Measurements from ENCODE around the gene B4GALT2. TPM values are rescaled to one million over a fixed set of nuclear protein-coding genes. Genes with fewer than 3 reads are reported as not detected.

Gene B4GALT2
- total RNA-seq, 1 experiment from 2014 or later = 76.8 TPM

DNA sequence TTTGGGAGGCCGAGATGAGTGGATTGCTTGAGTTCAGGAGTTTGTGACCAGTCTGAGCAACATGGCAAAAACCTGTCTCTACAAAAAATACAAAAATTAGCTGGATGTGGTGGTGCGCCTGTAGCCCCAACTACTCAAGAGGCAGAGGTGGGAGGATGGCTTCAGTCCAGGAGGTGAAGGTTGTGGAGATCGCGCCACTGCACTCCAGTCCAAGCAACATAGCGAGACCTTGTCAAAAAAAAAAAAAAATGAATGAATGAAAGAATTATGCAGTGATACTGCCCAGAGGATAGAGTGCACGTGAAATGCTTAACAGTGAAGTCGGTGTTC, 9.6 kb upstream of the B4GALT2 start:
- CTCF ChIA-PET = interaction anchor here (1.2 kb wide), 1 partner anchor 206 kb away, joined by 4 read pairs; no protein-coding TSS in a partner anchor
- Histone ChIP-seq H3K27me3 (ENCODE audit: insufficient read depth, low read length) (no peaks in the 10 kb centered on the region), H3K9me3 (ENCODE audit: control insufficient read depth in 1 of 2, insufficient read depth in 1 of 2, low read depth in 1 of 2, low read length in 2 of 2) (no peaks in the 10 kb centered on the region), H3K4me3 (replicated peaks in 1 of 2; ENCODE audit: low read depth in 1 of 2, low read length in 2 of 2) (peak overlapping the region; percentile 15 to 99), H2AFZ (ENCODE audit: low read depth, low read length, poor library complexity, severe bottlenecking) (no peak overlapping the region), H3K4me1 (ENCODE audit: control insufficient read depth in 1 of 2, insufficient read depth in 2 of 2, low read length in 2 of 2) (peaks cover 10 to 28% of the 10 kb centered on the region in 2 experiments), H4K20me1 (ENCODE audit: insufficient read depth) (no peaks in the 10 kb centered on the region), H3K27ac (ENCODE audit: low read depth, low read length) (no peak overlapping the region), H3K79me2 (ENCODE audit: insufficient read depth, low read length) (peaks cover 18% of the 10 kb centered on the region), H3K9me2 (ENCODE audit: insufficient read depth) (no peaks in the 10 kb centered on the region), H3K4me2 (ENCODE audit: low read length) (peak overlapping the region; percentile 93), H3K36me3 (ENCODE audit: control insufficient read depth in 1 of 2, insufficient read depth in 2 of 2, low read length in 2 of 2) (peaks cover 9 to 29% of the 10 kb centered on the region in 2 experiments; a peak in 3 of 4 replicates), H3K9ac (ENCODE audit: low read length) (no peak overlapping the region)
- TF ChIP-seq SP1 (IDR thresholded peaks at IDR 0.05; ENCODE audit: low read depth) = no peak
- TF ChIP-seq EGR1 (IDR thresholded peaks at IDR 0.05; ENCODE audit: low read depth) = no peak
- no peak for TF ChIP-seq TCF7L2 (IDR thresholded peaks at IDR 0.05; ENCODE audit: borderline replicate concordance, extremely low read depth, insufficient read depth, insufficient read length)
- no peak for TF ChIP-seq EZH2 (IDR thresholded peaks at IDR 0.05)
- no peak for TF ChIP-seq POLR2A (IDR thresholded peaks at IDR 0.05; ENCODE audit: borderline replicate concordance, extremely low read depth, insufficient read depth, insufficient read length)
- TF ChIP-seq RAD21 (IDR thresholded peaks at IDR 0.05; ENCODE audit: low read depth) = no peak
- no peak for TF ChIP-seq ZFX (IDR thresholded peaks at IDR 0.05)
- TF ChIP-seq, protein P1, sequence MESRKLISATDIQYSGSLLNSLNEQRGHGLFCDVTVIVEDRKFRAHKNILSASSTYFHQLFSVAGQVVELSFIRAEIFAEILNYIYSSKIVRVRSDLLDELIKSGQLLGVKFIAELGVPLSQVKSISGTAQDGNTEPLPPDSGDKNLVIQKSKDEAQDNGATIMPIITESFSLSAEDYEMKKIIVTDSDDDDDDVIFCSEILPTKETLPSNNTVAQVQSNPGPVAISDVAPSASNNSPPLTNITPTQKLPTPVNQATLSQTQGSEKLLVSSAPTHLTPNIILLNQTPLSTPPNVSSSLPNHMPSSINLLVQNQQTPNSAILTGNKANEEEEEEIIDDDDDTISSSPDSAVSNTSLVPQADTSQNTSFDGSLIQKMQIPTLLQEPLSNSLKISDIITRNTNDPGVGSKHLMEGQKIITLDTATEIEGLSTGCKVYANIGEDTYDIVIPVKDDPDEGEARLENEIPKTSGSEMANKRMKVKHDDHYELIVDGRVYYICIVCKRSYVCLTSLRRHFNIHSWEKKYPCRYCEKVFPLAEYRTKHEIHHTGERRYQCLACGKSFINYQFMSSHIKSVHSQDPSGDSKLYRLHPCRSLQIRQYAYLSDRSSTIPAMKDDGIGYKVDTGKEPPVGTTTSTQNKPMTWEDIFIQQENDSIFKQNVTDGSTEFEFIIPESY (IDR thresholded peaks at IDR 0.05; ENCODE audit: extremely low read depth, insufficient replicate concordance, low read length) = no peak
- TF ChIP-seq, protein P2, sequence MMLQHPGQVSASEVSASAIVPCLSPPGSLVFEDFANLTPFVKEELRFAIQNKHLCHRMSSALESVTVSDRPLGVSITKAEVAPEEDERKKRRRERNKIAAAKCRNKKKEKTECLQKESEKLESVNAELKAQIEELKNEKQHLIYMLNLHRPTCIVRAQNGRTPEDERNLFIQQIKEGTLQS (IDR thresholded peaks at IDR 0.05) = no peak
- no peak for DNase-seq (ENCODE audit: low read depth, low spot score)
- RAD21 ChIA-PET (ENCODE audit: low non-redundant PET in 1 of 2, low total read pairs in 2 of 2, uncharacterized antibody in 2 of 2, unreplicated experiment in 2 of 2) = interaction anchor here in 1 of 2 experiments (1.0 kb wide), 1 partner anchor 22 kb away, joined by 3 read pairs; the partner anchor contains the start of gene CCDC24
- POLR2A ChIA-PET = interaction anchor here (1.0 to 1.1 kb wide), 2 partner anchors 13 to 35 kb away, joined by 3 read pairs; no protein-coding TSS in a partner anchor
- BruUV-seq (replicated peaks) = no TSS peak
- intact Hi-C loops (cut with micrococcal nuclease) = no loop called here
- no peak for ATAC-seq

Measured in HCT116 (cell line).